ENCODE results near the gene UBE4B. TPM values are rescaled to one million over a fixed set of nuclear protein-coding genes. Genes with fewer than 3 reads are reported as not detected.
"Not testable (repeated sequence)": the region's sequence is repeated elsewhere in the genome, so short reads cannot be mapped to it uniquely, and the experiment has no call there.

UBE4B gene
- polyA plus RNA-seq (2012; ENCODE audit: insufficient read depth, insufficient read length): 27.3 TPM

- H3K4me3 ChIP-seq (ENCODE audit: low read length): peak within 1 kb of the TSS; percentile 95
- peak; percentile 96 for DNase-seq (ENCODE audit: low read depth, low spot score)
Measured at GRCh38 chr1:10032590-10033358, at the start of gene UBE4B. Gene UBE4B (plus strand): TSS chr1:10032958. CDS start chr1:10033671, 713 bp downstream.

- H3K4me3 ChIP-seq (ENCODE audit: low read length): no peak overlapping the region
- DNase-seq (ENCODE audit: low read depth, low spot score): no peak
Measured at GRCh38 chr1:9984253-9984652, 48.5 kb upstream of the UBE4B start.

- no peak overlapping the region for H3K4me3 ChIP-seq (ENCODE audit: low read length)
- DNase-seq (ENCODE audit: low read depth, low spot score): no peak
Measured at GRCh38 chr1:9985001-9985400, 47.8 kb upstream of the UBE4B start.

GRCh38 chr1:9989773-9990172 is 43.0 kb upstream of the UBE4B start:
- DNase-seq (ENCODE audit: low read depth, low spot score): no peak
- H3K4me3 ChIP-seq (ENCODE audit: low read length): no peak overlapping the region

- DNase-seq (ENCODE audit: low read depth, low spot score): no peak
- no peak overlapping the region for H3K4me3 ChIP-seq (ENCODE audit: low read length)
Measured at GRCh38 chr1:9990944-9991343, 41.8 kb upstream of the UBE4B start.

- no peak for DNase-seq (ENCODE audit: low read depth, low spot score)
- H3K4me3 ChIP-seq (ENCODE audit: low read length): no peak overlapping the region
Measured at GRCh38 chr1:9992910-9993309, 39.8 kb upstream of the UBE4B start.

- DNase-seq (ENCODE audit: low read depth, low spot score): no peak
Measured at GRCh38 chr1:9993561-9994075, 39.1 kb upstream of the UBE4B start.

GRCh38 chr1:9996624-9997582 is 35.9 kb upstream of the UBE4B start, which contains the start of gene RBP7:
Gene RBP7 (plus strand): TSS chr1:9997228. CDS start chr1:9997259, 31 bp downstream.
- no peak for DNase-seq (ENCODE audit: low read depth, low spot score)
- H3K4me3 ChIP-seq (ENCODE audit: low read length): no peak within 1 kb of the TSS

More at GRCh38 chr1:9993561-9994075, 39.1 kb upstream of the UBE4B start:
- H3K4me3 ChIP-seq (ENCODE audit: low read length): no peak overlapping the region

GRCh38 chr1:10001016-10001665 is 31.6 kb upstream of the UBE4B start:
- H3K4me3 ChIP-seq (ENCODE audit: low read length): no peak overlapping the region
- DNase-seq (ENCODE audit: low read depth, low spot score): no peak

GRCh38 chr1:10005248-10005647 is 27.5 kb upstream of the UBE4B start:
- not testable (repeated sequence) for H3K4me3 ChIP-seq (ENCODE audit: low read length); DNase-seq (ENCODE audit: low read depth, low spot score)

GRCh38 chr1:10007169-10007568 is 25.6 kb upstream of the UBE4B start:
- DNase-seq (ENCODE audit: low read depth, low spot score): no peak
- no peak overlapping the region for H3K4me3 ChIP-seq (ENCODE audit: low read length)

- no peak for DNase-seq (ENCODE audit: low read depth, low spot score)
- H3K4me3 ChIP-seq (ENCODE audit: low read length): no peak overlapping the region
Measured at GRCh38 chr1:10014016-10014415, 18.7 kb upstream of the UBE4B start.

GRCh38 chr1:10019561-10019960 is 13.2 kb upstream of the UBE4B start:
- DNase-seq (ENCODE audit: low read depth, low spot score): no peak
- H3K4me3 ChIP-seq (ENCODE audit: low read length): no peak overlapping the region

- no peak overlapping the region for H3K4me3 ChIP-seq (ENCODE audit: low read length)
- no peak for DNase-seq (ENCODE audit: low read depth, low spot score)
Measured at GRCh38 chr1:10020086-10020485, 12.7 kb upstream of the UBE4B start.

GRCh38 chr1:10020678-10021077 is 12.1 kb upstream of the UBE4B start:
- not testable (repeated sequence) for H3K4me3 ChIP-seq (ENCODE audit: low read length); DNase-seq (ENCODE audit: low read depth, low spot score)

GRCh38 chr1:10021992-10022391 is 10.8 kb upstream of the UBE4B start:
- DNase-seq (ENCODE audit: low read depth, low spot score): not testable (repeated sequence)

GRCh38 chr1:10022656-10023055 is 10.1 kb upstream of the UBE4B start:
- H3K4me3 ChIP-seq (ENCODE audit: low read length): no peak overlapping the region
- DNase-seq (ENCODE audit: low read depth, low spot score): no peak

More at GRCh38 chr1:10021992-10022391, 10.8 kb upstream of the UBE4B start:
- H3K4me3 ChIP-seq (ENCODE audit: low read length): not testable (repeated sequence)

- no peak for DNase-seq (ENCODE audit: low read depth, low spot score)
- no peak overlapping the region for H3K4me3 ChIP-seq (ENCODE audit: low read length)
Measured at GRCh38 chr1:10025354-10025753, 7.4 kb upstream of the UBE4B start.

GRCh38 chr1:10027027-10027426 is 5.7 kb upstream of the UBE4B start:
- DNase-seq (ENCODE audit: low read depth, low spot score): no peak
- H3K4me3 ChIP-seq (ENCODE audit: low read length): no peak overlapping the region
